H1 (cell line): ENCODE data around the gene CELF5. TPM values are rescaled to one million over a fixed set of nuclear protein-coding genes. Genes with fewer than 3 reads are reported as not detected.

Source experiments
- CTCF ChIA-PET: fragments of 300-600 bp; sonication (Branson Sonifier 250); formaldehyde crosslinking; loops from one replicate; lab custom pipeline; 2021; ENCODE audit not compliant: partially characterized antibody; lab: Charles Lee
- POLR2A ChIA-PET: fragments of 300-600 bp; sonication (Branson Sonifier 250); formaldehyde crosslinking; loops from one replicate; lab custom pipeline; 2021; ENCODE audit warnings: inconsistent platforms; ENCODE audit not compliant: partially characterized antibody; lab: Charles Lee
- DNase-seq, 2 experiments: peaks; one replicate each; pipeline versions ENCODE4 v3.0.0 to v3.0.0-alpha.2; 2010 to 2022; ENCODE audit warnings: low spot score in 2 of 2, low read depth in 1 of 2, mixed read lengths in 1 of 2
- FAIRE-seq: peaks from 2 replicates; lab custom pipeline; 2011; peaks lifted over from hg19 to GRCh38; lab: Jason Lieb, UNC
- H2AFZ ChIP-seq: 2 replicates; pipeline ENCODE4 v1.8.1; 2012; ENCODE audit warnings: low read length, inconsistent platforms
- H2AK5ac ChIP-seq: 2 replicates; pipeline ENCODE4 v1.6.1; 2013; ENCODE audit warnings: low read depth, low read length
- H2BK120ac ChIP-seq: replicated peaks from 2 replicates; pipeline ENCODE3; 2013; ENCODE audit warnings: low read depth, low read length, inconsistent platforms
- H2BK12ac ChIP-seq: 2 replicates; pipeline ENCODE4 v1.6.1; 2013; ENCODE audit warnings: low read depth, low read length
- H2BK15ac ChIP-seq: 2 replicates; pipeline ENCODE4 v1.6.1; 2013; ENCODE audit warnings: low read length
- H2BK20ac ChIP-seq: 2 replicates; pipeline ENCODE4 v1.6.1; 2013; ENCODE audit warnings: low read length
- H2BK5ac ChIP-seq: 2 replicates; pipeline ENCODE4 v1.6.1; 2013; ENCODE audit warnings: low read depth, low read length
- H3K14ac ChIP-seq: 2 replicates; pipeline ENCODE4 v1.6.1; 2013; ENCODE audit warnings: inconsistent platforms; ENCODE audit not compliant: insufficient read length
- H3K18ac ChIP-seq: 2 replicates; pipeline ENCODE4 v1.6.1; 2013; ENCODE audit warnings: low read length; ENCODE audit errors: extremely low read depth
- H3K23ac ChIP-seq: 2 replicates; pipeline ENCODE4 v1.6.1; 2013; ENCODE audit warnings: inconsistent platforms; ENCODE audit not compliant: insufficient read length
- H3K23me2 ChIP-seq: 2 replicates; pipeline ENCODE4 v1.6.1; 2013; ENCODE audit warnings: low read depth, low read length
- H3K27ac ChIP-seq: 2 replicates; pipeline ENCODE4 v1.6.1; 2011; ENCODE audit warnings: low read depth, low read length, inconsistent platforms
- H3K27me3 ChIP-seq, 4 experiments: replicated peaks in 1 of 4; 1 replicate in 1 of 4; 2 replicates in 3 of 4; pipeline versions ENCODE4 v1.6.1 to v1.8.1; 2011 to 2013; ENCODE audit warnings: low read length in 3 of 4, mild to moderate bottlenecking in 3 of 4, inconsistent platforms in 2 of 4, mixed read lengths in 2 of 4, moderate library complexity in 1 of 4; ENCODE audit not compliant: control insufficient read depth in 3 of 4, insufficient read depth in 3 of 4; ENCODE audit errors: extremely low read depth in 1 of 4
- H3K36me3 ChIP-seq, 4 experiments: 2 replicates each; pipeline versions ENCODE4 v1.6.1 to v1.8.1; 2011 to 2013; ENCODE audit warnings: mild to moderate bottlenecking in 4 of 4, low read length in 3 of 4, moderate library complexity in 2 of 4, control low read depth in 1 of 4, inconsistent platforms in 1 of 4; ENCODE audit not compliant: insufficient read depth in 4 of 4, control insufficient read depth in 2 of 4
- H3K4ac ChIP-seq: replicated peaks from 2 replicates; pipeline ENCODE3; 2013; ENCODE audit warnings: low read length, low read depth, mixed read lengths, inconsistent platforms; ENCODE audit not compliant: insufficient read length
- H3K4me1 ChIP-seq, 4 experiments: replicated peaks in 1 of 4; 1 replicate in 1 of 4; 2 replicates in 3 of 4; pipeline versions ENCODE4 v1.6.1 to v1.8.1; 2011 to 2013; ENCODE audit warnings: low read length in 3 of 4, inconsistent platforms in 2 of 4, mixed read lengths in 1 of 4; ENCODE audit not compliant: insufficient read depth in 4 of 4, control insufficient read depth in 3 of 4
- H3K4me2 ChIP-seq, 2 experiments: 2 replicates each; pipeline versions ENCODE4 v1.6.1 to v1.8.1; 2011 to 2013; ENCODE audit warnings: low read depth in 2 of 2, low read length in 2 of 2, control low read depth in 1 of 2, inconsistent platforms in 1 of 2, mild to moderate bottlenecking in 1 of 2; ENCODE audit not compliant: insufficient read depth in 1 of 2
- H3K4me3 ChIP-seq, 4 experiments: fragments of 200-600, 300-600 bp in 1 of 4; sonication (generic), shearing (Covaris generic), sonication (Bioruptor Twin) in 1 of 4; 2 replicates each; pipeline versions ENCODE4 v1.5.1 to v1.8.1; 2011 to 2016; ENCODE audit warnings: low read length in 4 of 4, low read depth in 3 of 4, control low read depth in 2 of 4, inconsistent platforms in 2 of 4, mild to moderate bottlenecking in 2 of 4, mixed read lengths in 1 of 4, moderate library complexity in 1 of 4; ENCODE audit not compliant: insufficient read depth in 2 of 4; ENCODE audit errors: extremely low read depth in 1 of 4
- H3K56ac ChIP-seq: replicated peaks from 2 replicates; pipeline ENCODE3; 2013; ENCODE audit warnings: low read depth, mild to moderate bottlenecking, mixed read lengths, low read length, inconsistent platforms; ENCODE audit not compliant: insufficient read length
- H3K79me1 ChIP-seq: 2 replicates; pipeline ENCODE4 v1.6.1; 2013; ENCODE audit warnings: low read depth, low read length, control low read depth
- H3K79me2 ChIP-seq, 2 experiments: 2 replicates each; pipeline versions ENCODE4 v1.6.1 to v1.8.1; 2012 to 2013; ENCODE audit warnings: low read length in 2 of 2, mild to moderate bottlenecking in 2 of 2, inconsistent platforms in 1 of 2; ENCODE audit not compliant: insufficient read depth in 2 of 2, control insufficient read depth in 1 of 2
- H3K9ac ChIP-seq, 4 experiments: replicated peaks in 1 of 4; 1 replicate in 1 of 4; 2 replicates in 3 of 4; pipeline versions ENCODE4 v1.6.1 to v1.8.1; 2011 to 2013; ENCODE audit warnings: low read depth in 3 of 4, low read length in 3 of 4, control low read depth in 2 of 4, mild to moderate bottlenecking in 2 of 4, moderate library complexity in 2 of 4, inconsistent platforms in 1 of 4; ENCODE audit errors: extremely low read depth in 1 of 4
- H3K9me3 ChIP-seq, 2 experiments: 2 replicates each; pipeline versions ENCODE4 v1.6.1 to v1.8.1; 2012 to 2013; ENCODE audit warnings: mild to moderate bottlenecking in 2 of 2, moderate library complexity in 2 of 2, control low read depth in 1 of 2, inconsistent platforms in 1 of 2, low read depth in 1 of 2, low read length in 1 of 2, mixed read lengths in 1 of 2; ENCODE audit not compliant: insufficient read depth in 2 of 2
- H4K20me1 ChIP-seq, 2 experiments: replicated peaks in 1 of 2; 2 replicates each; pipeline versions ENCODE3 to v1.8.1; 2011 to 2013; ENCODE audit warnings: inconsistent platforms in 2 of 2, low read length in 2 of 2, mild to moderate bottlenecking in 1 of 2; ENCODE audit not compliant: insufficient read depth in 2 of 2, control insufficient read depth in 1 of 2
- H4K5ac ChIP-seq: 2 replicates; pipeline ENCODE4 v1.6.1; 2013; ENCODE audit warnings: low read length, low read depth, mixed read lengths, inconsistent platforms; ENCODE audit not compliant: insufficient read length
- H4K8ac ChIP-seq: 2 replicates; pipeline ENCODE4 v1.8.0; 2013; ENCODE audit warnings: mild to moderate bottlenecking, moderate library complexity, low read length, inconsistent platforms; ENCODE audit not compliant: insufficient read depth; ENCODE audit errors: extremely low read depth
- H4K91ac ChIP-seq: replicated peaks from 2 replicates; pipeline ENCODE3; 2013; ENCODE audit warnings: low read length, mixed read lengths, inconsistent platforms; ENCODE audit not compliant: insufficient read length
- CTCF ChIP-seq, 3 experiments: IDR thresholded peaks; 1 replicate in 2 of 3; 2 replicates in 1 of 3; pipeline versions ENCODE4 v1.5.1 to v1.6.1; 2011; ENCODE audit warnings: low read length in 3 of 3, mild to moderate bottlenecking in 3 of 3, inconsistent platforms in 2 of 3, low read depth in 1 of 3, moderate library complexity in 1 of 3; ENCODE audit not compliant: insufficient read depth in 1 of 3; ENCODE audit errors: control extremely low read depth in 1 of 3
- HDAC2 ChIP-seq, 2 experiments: fragments of 300-600 bp in 1 of 2; sonication (generic) in 1 of 2; IDR thresholded peaks; 2 replicates each; pipeline ENCODE4 v1.6.1; 2011 to 2012; ENCODE audit warnings: low read depth in 2 of 2, low read length in 2 of 2, mild to moderate bottlenecking in 2 of 2, moderate library complexity in 2 of 2, borderline replicate concordance in 1 of 2, inconsistent platforms in 1 of 2
- KDM1A ChIP-seq: fragments of 200-600, 300-600 bp; sonication (generic); IDR thresholded peaks from 2 replicates; pipeline ENCODE4 v1.7.1; 2016; ENCODE audit warnings: mild to moderate bottlenecking, low read length, borderline replicate concordance
- MAX ChIP-seq: IDR thresholded peaks from 2 replicates; pipeline ENCODE4 v1.6.1; 2012; ENCODE audit warnings: inconsistent platforms
- POU5F1 ChIP-seq: IDR thresholded peaks from 2 replicates; pipeline ENCODE4 v1.6.1; 2011; ENCODE audit warnings: low read depth, mild to moderate bottlenecking, low read length, moderate library complexity
- RAD21 ChIP-seq, 2 experiments: IDR thresholded peaks in 1 of 2; conservative IDR thresholded peaks in 1 of 2; 2 replicates each; pipeline ENCODE4 v1.6.1; 2011; ENCODE audit warnings: low read depth in 2 of 2, low read length in 2 of 2, improper control_type of control experiment in 1 of 2, inconsistent platforms in 1 of 2, mild to moderate bottlenecking in 1 of 2, moderate library complexity in 1 of 2
- TAF7 ChIP-seq: optimal IDR thresholded peaks from 2 replicates; pipeline ENCODE3; 2011; ENCODE audit warnings: low read depth, mild to moderate bottlenecking, inconsistent platforms, low read length, moderate library complexity, borderline replicate concordance
- WGBS, 2 experiments: shearing (Covaris generic) in 1 of 2; methylation state at CpG; one replicate each; pipeline versions ENCODE4 v1.1.6 to v1.1.7; 2013 to 2015; ENCODE audit warnings: low lambda C conversion rate in 2 of 2, mixed read lengths in 2 of 2, inconsistent platforms in 1 of 2, low coverage in 1 of 2, missing lambda C conversion rate in 1 of 2; ENCODE audit not compliant: insufficient replicate concordance in 2 of 2, insufficient coverage in 1 of 2, insufficient read length in 1 of 2; ENCODE audit errors: extremely low coverage in 1 of 2, missing lambda C conversion rate in 1 of 2; 5-methylcytosine and 5-hydroxymethylcytosine counted together
- polyA plus RNA-seq, 7 experiments: library from polyadenylated mRNA; depleted of rRNA in 3 of 7; stranded (reverse) in 5 of 7; unstranded in 2 of 7; fragments of >200 nt in 5 of 7; fragments of 200-250 nt in 2 of 7; gene quantifications; 1 replicate in 5 of 7; 2 replicates in 1 of 7; 4 replicates in 1 of 7; pipeline versions ENCODE4 v1.2.1 to v1.2.3, GENCODE V29; 2011 to 2013; ENCODE audit warnings: missing spikeins in 2 of 7, mixed read lengths in 2 of 7
- total RNA-seq: library from RNA; stranded (reverse); fragmentation: NEBNext Ultra II Directional; extraction: Animal tissue kit (Norgen Biotek cat#: 25700); gene quantifications from 2 replicates; pipeline ENCODE4 v1.2.1, GENCODE V29; 2021

CELF5 gene
- total and polyA plus RNA-seq, 2 of the 8 experiments (the other 6 are each of a cell fraction or from before 2014, with no cell fraction given) = 9.8 to 15.0 TPM

- Histone ChIP-seq H3K23ac (no peak overlapping the region), H3K79me2 (0 out of 4 replicates have a peak, but pooled peaks cover 0 to 2% of the 10 kb centered on the region in 2 experiments), H3K27me3 (no peaks in the 10 kb centered on the region), H2AK5ac (no peak overlapping the region; the same call in 1 of the 2 replicates), H2BK120ac (no peak overlapping the region), H4K20me1 (peaks cover 4 to 16% of the 10 kb centered on the region in 2 experiments), H3K9ac (no peak overlapping the region), H2AFZ (no peak overlapping the region), H3K27ac (no peak overlapping the region), H3K36me3 (no peaks in the 10 kb centered on the region), H4K91ac (no peak overlapping the region), H3K4me3 (no peak overlapping the region), H2BK5ac (no peak overlapping the region), H3K56ac (no peak overlapping the region), H3K79me1 (no peaks in the 10 kb centered on the region), H3K14ac (no peak overlapping the region), H4K5ac (no peak overlapping the region), H3K4me1 (peaks cover 0 to 4% (median 0%) of the 10 kb centered on the region in 4 experiments; a peak in 1 of 7 replicates), H4K8ac (no peak overlapping the region), H2BK20ac (no peak overlapping the region), H2BK15ac (no peak overlapping the region), H3K9me3 (no peaks in the 10 kb centered on the region), H3K4ac (no peak overlapping the region), H2BK12ac (no peak overlapping the region), H3K4me2 (no peak overlapping the region), H3K18ac (no peak overlapping the region), H3K23me2 (peaks cover 16% of the 10 kb centered on the region; the same call in 1 of the 2 replicates)
- FAIRE-seq = no peak
- ChIA-PET POLR2A (interaction anchor here (0.7 to 1.8 kb wide), 3 partner anchors 11 to 894 kb away, joined by 5 to 7 read pairs (median 5); no protein-coding TSS in a partner anchor), CTCF (interaction anchor here (0.7 to 1.2 kb wide), 9 partner anchors 8 to 1128 kb away, joined by 3 to 4 read pairs (median 3); partner anchors contain the start of gene CELF5)
- WGBS, 2 experiments = 68% methylated on average over 9 of the region's 9 CpGs; no CpG with 5 or more reads in 1 of the 2 experiments
- TF ChIP-seq TAF7 (no peak), POU5F1 (no peak), CTCF (IDR thresholded peaks at IDR 0.05; ENCODE audit: control extremely low read depth in 1 of 3, insufficient read depth in 1 of 3, low read depth in 1 of 3, low read length in 3 of 3) (peak; percentile 66 to 90 (median 82)), KDM1A (peak; percentile 99), RAD21 (IDR thresholded peaks at IDR 0.05 in 1 of 2, conservative IDR thresholded peaks at IDR 0.05 in 1 of 2; ENCODE audit: low read depth in 2 of 2, low read length in 2 of 2) (peak; percentile 33 to 46; a peak in 3 of 4 replicates), MAX (0 out of 2 replicates have a peak, but pooled peaks have one; percentile 33), HDAC2 (IDR thresholded peaks at IDR 0.05; ENCODE audit: borderline replicate concordance in 1 of 2, low read depth in 2 of 2, low read length in 2 of 2) (peak in 1 of 2 experiments; percentile 93; a peak in 1 of 4 replicates)
- peak in 1 of 2 experiments; percentile 93 for DNase-seq
These were observed 10.3 kb downstream of the CELF5 start for GRCh38 chr19:3234800-3235199.
